NCI-H460 (cell line): Measurements from ENCODE around the gene CHAF1B. TPM values are rescaled to one million over a fixed set of nuclear protein-coding genes. Genes with fewer than 3 reads are reported as not detected.

Experiments used
- DNase-seq: peaks from one replicate; pipeline ENCODE4 v3.0.0-alpha.2; 2016; ENCODE audit warnings: low read depth; ENCODE audit errors: extremely low read depth
- total RNA-seq: library from RNA; depleted of rRNA; stranded (reverse); fragments of >200 nt; shearing (Covaris generic); gene quantifications from 2 replicates; pipeline ENCODE4 v1.2.3, GENCODE V29; 2014

CHAF1B gene
- total RNA-seq, 1 experiment from 2014 or later, result 7.9 TPM

DNA sequence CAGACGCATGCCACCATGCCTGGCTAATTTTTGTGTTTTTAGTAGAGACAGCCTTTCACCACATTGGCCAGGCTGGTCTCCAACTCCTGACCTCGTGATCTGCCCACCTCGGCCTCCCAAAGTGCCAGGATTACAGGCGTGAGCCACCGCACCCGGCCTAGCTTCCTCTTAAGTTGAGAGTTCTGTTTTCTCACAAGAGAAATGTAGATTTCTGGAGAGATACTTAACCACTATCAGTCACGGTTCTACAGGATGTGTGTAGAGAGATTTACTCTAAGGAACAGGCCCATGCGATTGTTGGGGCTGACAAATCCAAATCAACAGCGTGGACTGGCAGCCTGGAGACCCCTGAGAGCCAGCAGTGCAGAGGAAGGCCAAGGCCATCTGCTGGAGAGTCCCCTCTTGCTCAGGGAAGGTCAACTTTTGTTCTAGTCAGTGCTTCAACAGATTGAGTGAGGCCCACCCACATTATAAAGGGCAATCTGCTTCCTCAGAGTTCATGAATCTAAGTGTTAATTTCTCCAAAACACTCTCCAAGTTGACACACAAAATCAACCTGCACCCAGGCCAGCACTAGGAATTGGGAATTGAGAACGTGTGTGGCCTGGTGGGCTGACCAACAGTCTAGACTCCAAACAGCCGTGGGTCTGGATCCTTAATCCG, 38.7 kb downstream of the CHAF1B start:
- DNase-seq, result no peak

DNA sequence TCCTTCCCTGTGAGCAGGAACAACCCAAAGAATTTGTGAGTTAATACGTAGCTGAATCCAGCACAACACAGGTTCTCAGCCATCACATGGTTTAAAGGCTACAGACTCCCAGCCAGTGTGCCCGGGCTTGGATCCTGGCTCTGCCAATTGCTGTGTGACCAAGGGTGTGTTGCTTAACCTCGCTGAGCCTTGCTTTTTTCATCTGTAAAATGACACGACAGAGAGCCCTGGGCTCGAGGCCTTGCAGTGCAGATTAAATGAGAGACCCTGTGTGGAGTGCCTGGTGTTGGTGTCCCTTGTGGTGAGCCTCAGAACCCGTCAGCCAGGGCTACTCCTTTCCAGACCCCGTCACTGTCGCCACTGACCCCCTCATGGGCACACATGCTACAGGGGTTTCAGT, 39.4 kb downstream of the CHAF1B start:
- DNase-seq, result no peak

DNA sequence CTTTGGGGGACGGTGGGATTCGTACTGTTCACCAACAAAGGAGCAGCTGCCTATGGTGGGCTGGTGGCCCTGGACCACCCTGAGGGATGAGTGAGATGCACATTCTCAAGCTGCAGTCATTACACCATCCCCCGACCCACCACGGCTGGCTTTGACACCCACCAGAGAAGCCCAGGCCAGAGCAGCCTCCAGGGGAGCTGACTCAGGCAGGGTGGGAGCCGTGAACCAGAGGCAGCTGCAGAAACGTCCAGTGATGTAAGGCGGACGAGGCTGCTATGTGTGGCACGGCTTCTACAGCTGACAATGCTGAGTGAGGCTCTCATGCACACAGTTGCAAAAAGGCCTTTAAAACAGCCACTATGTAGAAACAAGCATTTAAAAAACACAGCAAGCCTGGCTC, 40.1 kb downstream of the CHAF1B start:
- DNase-seq, result no peak

DNA sequence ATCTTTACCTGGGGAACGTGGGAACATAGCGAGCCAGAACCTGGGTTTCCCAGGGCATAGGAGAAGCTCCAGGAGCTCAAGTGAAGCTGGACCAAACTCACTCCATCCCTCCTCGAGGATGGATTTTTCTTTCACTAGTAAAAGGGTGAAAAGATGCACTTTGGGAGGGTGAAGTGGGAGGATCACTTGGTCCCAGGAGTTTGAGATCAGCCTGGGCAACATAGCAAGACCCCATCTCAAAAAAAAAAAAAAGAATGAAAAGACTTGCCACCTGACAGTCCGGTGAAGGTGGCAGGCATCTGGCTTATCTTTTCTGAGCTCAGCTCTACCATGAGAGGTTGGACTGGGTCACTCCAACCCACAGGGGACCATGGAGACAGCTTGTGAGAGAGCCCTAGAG, 42.3 kb downstream of the CHAF1B start:
- DNase-seq, result no peak

DNA sequence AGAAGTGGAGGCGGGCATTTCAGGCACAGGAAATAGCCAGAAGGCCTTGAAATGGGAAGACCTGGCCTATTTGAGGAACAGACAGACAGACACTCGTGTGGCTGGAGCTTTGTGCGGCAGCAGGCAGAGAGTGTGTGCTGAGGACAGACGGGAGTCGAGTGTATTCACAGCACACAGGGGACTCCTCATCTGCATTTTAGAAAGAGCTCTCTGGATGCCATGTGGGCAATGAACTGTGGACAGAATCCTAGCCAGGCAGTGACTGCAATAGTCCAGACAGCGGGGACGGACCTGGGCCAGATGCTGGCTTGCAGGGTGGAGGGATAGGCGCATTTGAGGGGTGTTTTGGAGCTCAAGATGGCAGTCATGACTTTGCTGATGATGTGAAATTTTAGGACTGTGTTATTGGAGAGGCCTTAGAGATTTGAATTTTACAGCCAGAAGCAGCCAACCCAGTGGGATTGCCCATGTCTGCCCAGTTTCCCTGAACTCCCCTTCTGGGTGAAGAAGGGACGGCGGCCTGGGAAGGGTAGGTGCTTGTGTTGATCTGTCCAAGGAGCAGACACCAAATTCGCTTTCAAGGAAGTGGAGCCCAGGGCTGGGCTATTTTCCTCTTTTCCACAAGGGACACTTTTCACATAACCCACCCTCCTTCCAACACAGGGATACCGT, 43.7 kb downstream of the CHAF1B start:
- DNase-seq, result no peak

DNA sequence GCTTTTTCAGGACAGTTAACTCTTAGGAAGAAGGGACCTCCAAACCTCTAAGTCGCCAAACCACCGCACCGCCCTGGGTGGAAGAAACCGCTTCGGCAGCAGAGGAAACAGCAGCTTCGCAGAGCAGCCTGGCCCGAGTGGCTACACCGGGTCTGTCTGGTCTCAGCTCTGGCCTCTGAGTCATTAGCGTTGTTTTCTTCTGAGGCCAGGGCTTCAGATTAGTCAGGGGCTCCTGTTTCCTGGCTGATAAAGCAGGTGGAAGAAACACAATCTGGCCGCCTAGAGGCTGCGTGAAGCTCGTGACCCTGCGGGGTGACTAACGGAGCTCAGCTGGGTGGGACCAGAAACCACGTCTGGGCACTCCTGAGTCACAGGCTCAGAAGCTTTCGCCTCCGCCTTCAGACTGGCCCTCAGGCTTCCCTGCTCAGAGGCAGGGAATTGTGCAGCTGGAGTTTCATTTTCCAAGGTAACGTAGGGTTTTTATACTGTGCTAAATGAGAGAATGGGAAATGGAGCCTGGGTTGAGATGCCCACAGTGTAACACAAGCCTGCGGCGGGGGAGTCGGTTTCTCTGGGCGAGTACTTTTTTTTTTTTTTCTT, 44.9 kb downstream of the CHAF1B start:
- peak; percentile 88 for DNase-seq

DNA sequence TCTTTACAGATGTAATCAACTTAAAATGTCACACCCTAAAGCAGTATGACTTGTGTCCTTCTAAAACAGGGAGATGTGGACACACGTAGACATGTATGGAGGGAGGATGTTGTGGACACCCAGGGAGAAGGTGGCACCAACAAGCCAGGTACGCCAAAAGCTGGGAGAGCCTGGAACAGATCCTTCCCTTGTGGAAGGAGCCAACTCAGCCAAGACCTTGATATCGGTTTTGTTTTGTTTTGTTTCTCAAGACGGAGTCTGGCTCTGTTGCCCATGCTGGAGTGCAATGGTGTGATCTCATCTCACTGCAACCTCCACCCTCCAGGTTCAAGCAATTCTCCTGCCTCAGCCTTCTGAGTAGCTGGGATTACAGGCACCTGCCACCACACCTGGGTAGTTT, 45.6 kb downstream of the CHAF1B start:
- no peak for DNase-seq

DNA sequence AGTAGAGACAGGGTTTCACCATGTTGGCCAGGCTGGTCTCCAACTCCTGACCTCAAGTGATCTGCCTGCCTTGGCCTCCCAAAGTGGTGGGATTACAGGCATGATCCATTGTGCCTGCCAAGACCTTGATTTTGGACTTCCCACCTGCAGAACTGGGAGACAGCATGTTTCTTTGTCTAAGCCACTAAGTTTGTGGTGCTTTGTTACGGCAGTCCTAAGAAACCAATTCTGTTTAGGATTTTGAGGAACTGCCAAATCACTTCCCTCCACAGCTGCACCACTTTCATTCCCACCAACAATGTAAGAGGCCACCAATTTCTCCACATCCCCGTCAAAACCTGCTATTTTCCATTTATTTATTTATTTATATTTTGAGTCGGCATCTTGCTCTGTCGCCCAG, 46.1 kb downstream of the CHAF1B start:
- no peak for DNase-seq

DNA sequence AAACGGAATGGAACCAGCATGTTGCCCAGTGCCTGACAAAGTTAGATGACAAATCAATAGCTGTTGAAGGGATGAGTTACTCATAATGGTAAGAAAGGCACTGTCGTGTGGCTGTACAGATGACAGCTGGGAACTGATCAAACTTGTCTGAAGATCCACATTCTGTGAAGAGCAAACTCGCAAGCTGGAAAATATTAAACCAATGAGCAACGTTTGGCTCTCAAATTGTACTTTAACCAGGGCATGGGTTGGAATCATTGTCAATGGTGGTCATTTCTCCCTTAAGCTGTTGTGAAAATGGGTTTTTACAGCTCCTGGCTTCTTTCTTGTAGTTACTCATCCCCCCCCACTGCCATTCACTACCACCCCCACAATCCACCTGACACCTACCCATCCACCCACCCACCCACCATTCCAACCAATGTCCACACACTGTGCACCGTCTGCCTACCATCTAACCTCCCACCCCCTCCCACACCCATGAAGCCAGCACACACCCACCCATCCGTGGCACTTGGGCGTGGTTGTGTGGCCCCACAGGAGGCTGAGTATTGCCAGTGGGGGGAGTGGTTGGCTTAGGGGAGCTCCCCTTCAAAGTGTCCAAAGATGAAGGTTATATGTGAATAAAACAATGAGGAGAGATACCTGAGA, 48.0 kb downstream of the CHAF1B start:
- no peak for DNase-seq

DNA sequence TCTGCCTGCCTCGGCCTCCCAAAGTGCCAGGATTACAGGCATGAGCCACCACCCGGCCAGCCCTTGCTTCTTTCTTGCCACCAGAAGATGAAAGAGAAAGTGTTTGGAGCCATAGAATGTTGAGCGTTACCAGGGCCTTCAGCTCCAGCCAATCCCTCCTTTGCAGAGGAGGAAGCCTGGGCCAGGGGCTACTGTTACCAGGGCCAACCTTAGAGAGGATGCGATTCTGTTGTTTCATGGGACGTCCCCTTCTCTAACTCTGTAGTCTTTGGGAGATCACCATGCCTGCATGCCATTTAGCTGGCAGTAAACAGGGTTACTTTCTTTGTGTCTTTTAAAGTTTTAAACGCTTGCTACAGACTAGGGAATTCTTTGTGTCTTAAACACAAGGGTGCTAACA, 49.0 kb downstream of the CHAF1B start:
- no peak for DNase-seq

DNA sequence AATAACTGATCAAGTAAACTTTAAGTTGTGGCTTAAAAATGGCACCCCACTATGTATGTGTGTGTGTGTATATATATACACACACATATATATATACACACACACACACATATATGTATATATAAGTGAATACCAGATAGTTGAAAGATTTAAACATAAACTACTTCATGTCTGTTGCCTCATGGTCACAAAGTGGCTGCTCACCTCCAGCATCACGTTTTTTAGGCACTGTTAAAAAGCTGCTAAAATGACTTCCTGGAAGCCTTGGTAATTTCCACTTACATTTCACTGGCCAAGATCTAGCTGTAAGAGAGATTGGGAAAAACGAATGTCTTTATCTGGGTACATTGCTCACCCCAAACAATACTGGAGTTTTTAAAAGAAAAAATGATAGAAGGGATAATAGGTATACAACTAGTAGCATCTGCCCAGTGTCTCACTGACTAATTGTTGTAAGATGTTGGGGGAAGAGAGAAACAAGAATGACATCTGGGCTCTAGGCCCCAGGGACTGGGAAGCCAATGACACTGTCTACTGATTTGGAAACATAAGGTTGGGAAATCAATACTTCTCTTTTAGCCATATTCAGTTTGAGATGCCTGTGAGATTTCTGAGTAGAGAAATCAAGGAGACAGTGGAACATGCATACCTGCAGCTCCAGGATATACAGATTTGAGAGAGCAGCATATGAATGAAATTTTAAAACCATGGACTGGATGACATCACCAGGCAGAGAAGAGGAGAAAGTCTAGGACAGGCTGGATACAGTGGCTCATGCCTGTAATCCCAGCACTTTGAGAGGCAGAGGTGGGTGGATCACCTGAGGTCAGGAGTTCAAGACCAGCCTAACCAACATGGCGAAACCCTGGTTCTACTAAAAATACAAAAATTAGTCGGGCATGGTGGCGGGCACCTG, 51.9 kb downstream of the CHAF1B start:
- DNase-seq, result no peak

DNA sequence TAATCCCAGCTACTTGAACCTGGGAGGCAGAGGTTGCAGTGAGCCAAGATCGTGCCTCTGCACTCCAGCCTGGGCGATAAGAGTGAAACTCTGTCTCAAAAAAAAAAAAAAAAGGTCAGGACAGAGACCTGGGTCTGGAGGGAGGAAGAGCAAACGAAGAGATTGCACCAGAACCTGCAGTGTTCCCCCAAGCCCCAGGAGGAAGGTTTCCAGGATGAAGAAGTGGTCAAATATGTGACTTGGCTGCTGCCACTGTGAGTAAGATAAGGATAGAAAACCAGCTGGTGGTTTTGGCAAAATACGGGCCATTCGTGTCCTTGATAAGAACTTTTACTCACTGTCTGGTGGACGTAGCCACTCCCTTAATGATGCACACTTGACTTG, 52.5 kb downstream of the CHAF1B start:
- DNase-seq, result no peak

DNA sequence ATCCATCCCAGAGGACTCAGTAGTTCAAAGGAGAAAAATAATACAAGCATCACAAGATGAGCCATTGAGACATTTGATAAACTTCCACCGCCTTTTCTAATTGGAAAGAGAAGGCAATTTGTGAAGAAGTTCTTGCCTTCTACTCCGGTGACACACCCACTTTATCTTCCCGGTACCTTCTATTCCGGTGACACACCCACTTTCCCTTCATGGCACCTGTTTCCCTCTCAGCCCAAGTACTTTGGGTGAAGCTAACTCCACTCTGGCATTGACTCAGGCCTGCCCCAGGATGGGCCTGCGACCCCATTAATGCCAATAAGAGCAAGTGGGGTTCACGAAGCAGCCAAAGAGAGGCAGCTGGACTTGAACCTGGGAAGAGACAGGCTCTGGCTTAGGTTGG, 56.5 kb downstream of the CHAF1B start:
- no peak for DNase-seq

DNA sequence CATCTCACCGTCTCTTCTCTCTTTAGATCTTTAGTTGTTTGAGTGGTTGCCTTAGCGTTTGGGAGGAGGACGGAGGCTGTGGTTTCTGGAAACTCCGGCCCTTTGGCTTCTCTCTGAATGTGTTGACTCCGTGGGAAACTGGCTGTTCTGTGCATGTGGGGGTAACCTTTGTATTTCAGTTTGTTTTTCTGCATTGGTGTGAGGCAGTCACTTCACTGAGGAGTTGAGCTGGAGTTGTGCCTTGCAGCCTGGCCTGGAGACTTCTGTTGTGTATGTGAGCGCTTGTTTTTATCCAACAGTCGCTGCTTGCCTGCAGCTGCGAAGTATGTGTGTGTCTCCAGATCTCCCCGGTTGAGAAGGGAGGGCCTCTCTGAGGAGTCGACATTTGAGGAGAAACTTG, 61.1 kb downstream of the CHAF1B start:
- DNase-seq, result no peak

DNA sequence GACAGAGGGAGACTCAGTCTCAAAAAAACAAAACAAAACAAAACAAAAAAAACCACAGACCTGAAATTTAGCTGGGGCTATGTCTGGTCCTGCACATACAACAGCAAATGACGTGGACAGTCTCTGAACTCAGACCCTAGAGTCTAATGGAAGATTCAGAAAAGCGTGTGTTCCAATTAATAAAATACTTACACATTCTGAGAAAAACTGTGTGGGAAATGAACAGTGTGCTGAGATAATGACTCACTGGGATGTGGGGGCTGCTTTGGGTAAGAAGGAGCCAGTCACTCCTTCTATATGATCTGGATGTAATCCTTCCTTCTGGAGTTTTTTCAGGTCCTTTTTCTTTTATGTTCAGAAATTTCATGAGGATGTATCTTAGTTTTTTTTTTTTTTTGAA, 65.3 kb downstream of the CHAF1B start:
- DNase-seq, result no peak

DNA sequence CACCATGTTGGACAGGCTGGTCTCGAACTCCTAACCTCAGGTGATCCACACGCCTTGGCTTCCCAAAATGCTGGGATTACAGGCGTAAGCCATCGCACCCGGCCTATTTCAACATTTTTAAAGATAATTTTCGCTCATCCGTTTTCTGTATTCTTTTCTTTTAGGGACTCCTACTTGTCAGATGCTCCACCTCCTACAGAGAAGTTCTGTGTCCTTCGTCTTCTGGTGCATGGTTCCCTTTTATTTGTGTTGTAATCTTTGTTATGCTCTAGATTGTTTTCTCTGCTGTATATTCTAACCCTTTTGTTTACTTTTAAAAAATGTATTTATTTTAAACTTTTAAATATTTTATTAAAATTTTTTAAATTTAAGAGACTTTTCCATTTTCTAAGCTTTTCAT, 66.3 kb downstream of the CHAF1B start:
- no peak for DNase-seq

DNA sequence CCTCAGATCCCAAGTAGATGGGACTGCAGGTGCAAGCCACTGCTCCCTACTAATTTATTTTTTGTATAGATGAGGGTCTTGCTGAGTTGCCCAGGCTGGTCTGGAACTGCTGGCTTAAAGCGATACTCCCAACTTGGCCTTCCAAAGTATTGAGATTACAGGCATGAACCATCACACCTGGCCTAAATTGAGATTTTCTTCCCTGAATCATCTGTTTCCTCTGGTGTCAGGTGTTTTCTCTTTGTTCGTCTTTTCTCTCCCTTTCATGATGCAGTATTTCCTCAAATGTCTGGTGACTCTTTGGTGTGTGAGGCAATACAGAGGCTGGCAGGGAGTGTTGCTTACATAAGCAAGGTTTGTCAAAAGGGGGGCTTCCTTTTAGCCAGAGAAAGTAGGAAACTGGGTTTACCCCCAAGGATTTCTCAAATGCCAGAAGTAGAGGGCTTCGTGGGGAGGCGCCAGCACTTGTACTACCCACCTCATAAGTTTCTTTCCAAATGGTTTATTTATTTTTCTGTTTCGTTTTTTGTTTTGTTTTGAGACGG, 67.2 kb downstream of the CHAF1B start:
- DNase-seq, result no peak

DNA sequence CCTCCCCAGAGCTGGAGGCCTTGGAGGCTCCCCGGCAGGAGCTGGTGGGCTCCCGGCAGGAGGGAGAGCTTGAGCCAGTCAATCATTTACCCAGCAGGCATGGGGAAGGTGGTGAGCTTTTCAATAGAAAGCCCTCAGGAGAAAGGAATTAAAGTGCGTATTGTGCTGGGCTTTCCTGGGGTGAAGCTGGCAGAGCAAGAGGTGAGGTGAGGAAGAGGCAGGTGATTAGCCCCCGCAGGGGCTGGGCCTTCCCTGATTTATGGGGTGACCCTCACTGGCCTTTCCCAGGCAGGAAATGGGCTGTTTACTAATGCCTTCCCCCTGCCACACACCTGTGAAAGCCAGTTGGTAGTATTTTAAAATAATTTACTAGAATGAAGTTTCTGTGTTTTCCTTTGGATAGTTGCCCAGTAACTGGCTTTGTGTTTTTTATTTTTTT, 68.9 kb downstream of the CHAF1B start:
- DNase-seq, result no peak

DNA sequence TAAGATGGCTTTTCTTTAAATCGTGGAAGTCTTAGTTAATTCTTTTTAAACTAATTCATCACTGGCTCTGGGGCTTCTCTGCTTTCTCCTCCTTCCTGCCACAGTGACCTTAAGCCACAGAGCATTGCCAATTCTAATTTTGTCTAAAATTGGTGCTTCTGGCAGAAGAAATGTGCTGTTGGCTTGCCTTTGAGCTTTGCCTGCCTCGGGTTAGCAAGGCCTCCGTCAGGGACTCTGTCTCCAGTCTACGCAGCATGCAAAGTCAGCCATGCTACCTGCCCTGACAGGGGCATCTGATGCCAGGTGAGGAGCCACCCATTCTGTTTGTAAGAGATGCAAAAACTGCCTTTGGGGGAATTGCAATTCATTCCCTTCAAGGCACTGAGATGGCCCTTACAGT, 69.5 kb downstream of the CHAF1B start:
- no peak for DNase-seq

DNA sequence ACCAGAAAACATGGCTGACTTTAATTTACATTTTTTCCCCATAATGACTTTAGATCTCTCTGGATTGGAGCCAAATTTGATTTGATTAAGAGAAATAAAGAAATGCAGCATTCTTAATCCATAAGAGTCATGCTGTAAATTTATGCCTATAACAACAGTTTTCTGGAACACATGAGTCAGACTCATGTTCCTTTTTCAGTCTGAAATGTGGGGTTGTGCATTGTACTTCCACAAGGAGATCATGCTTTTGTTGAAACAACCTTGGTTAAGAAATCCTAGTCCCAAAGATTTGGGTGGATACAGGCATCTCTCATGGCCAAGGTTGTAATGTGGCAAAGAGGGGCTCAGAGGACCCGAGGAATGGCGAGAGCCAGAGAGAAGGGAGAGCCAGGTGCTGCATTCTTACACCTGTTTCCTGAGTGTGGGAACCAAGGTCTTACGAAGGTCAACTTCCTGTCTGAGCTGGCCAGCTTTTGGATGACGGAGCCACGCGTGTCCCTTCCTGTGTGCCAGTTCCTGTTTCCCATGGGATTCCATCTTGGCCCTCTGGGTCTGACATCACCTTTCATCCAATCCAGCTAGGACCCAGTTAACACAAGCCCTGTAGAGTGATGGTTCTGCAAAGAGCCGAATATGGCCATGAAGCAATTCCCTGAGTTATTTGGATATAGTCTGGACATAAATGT, 71.7 kb downstream of the CHAF1B start:
- no peak for DNase-seq
